C4-2B (cell line): ENCODE measurements around the gene PIAS2.

ENCODE experiments used
- CTCF ChIP-seq: fragments of 450-650 bp; conservative IDR thresholded peaks from 2 replicates; pipeline ENCODE4 v1.5.1; 2017; ENCODE audit warnings: mild to moderate bottlenecking
- ZFX ChIP-seq: fragments of 450-650 bp; IDR thresholded peaks from 2 replicates; pipeline ENCODE4 v1.6.1; 2017

GRCh38 chr18:46767217-46767616, 150.1 kb downstream of the PIAS2 start:
- TF ChIP-seq CTCF (no peak), ZFX (no peak)
